Sigmoid colon (tissue), 7 donors: ENCODE measurements around the gene KCNAB2. TPM values are rescaled to one million over a fixed set of nuclear protein-coding genes. Genes with fewer than 3 reads are reported as not detected.
"Not testable (repeated sequence)": the region's sequence is repeated elsewhere in the genome, so short reads cannot be mapped to it uniquely, and the experiment has no call there.

Source experiments
- DNase-seq: peaks from one replicate; pipeline ENCODE4 v3.0.0-alpha.2; 2019
- H3K27ac ChIP-seq, 4 donors: fragments of 200-600 bp; sonication (generic); one replicate each; pipeline ENCODE4 v1.5.1; 2016 to 2019; ENCODE audit warnings: mild to moderate bottlenecking in 1 of 4
- H3K27me3 ChIP-seq, 3 donors: fragments of 200-600 bp; sonication (generic); one replicate each; pipeline ENCODE4 v1.5.1; 2019; ENCODE audit warnings: mild to moderate bottlenecking in 1 of 3
- H3K36me3 ChIP-seq, 4 donors: fragments of 200-600 bp; sonication (generic); one replicate each; pipeline ENCODE4 v1.5.1; 2016 to 2019
- H3K4me1 ChIP-seq, 4 donors: fragments of 200-600 bp; sonication (generic); one replicate each; pipeline ENCODE4 v1.5.1; 2017 to 2019
- H3K4me3 ChIP-seq, 4 donors: fragments of 200-600 bp; sonication (generic); one replicate each; pipeline ENCODE4 v1.5.1; 2017 to 2019; ENCODE audit warnings: mild to moderate bottlenecking in 2 of 4, moderate library complexity in 1 of 4
- H3K9me3 ChIP-seq, 4 donors: fragments of 200-600 bp in 3 of 4; sonication (generic) in 3 of 4; one replicate each; pipeline versions ENCODE4 v1.5.1 to v1.6.1; 2013 to 2019
- CTCF ChIP-seq, 4 experiments: fragments of 450-650 bp in 3 of 4; fragments of 200-600 bp in 1 of 4; IDR thresholded peaks; one replicate each; pipeline ENCODE4 v1.5.1; 2016 to 2019; ENCODE audit warnings: antibody characterized with exemption in 4 of 4, mild to moderate bottlenecking in 3 of 4, moderate library complexity in 2 of 4
- EP300 ChIP-seq, 4 donors: sonication (generic); formaldehyde crosslinking; IDR thresholded peaks; one replicate each; pipeline ENCODE4 v1.6.1; 2017; ENCODE audit warnings: antibody characterized with exemption in 4 of 4
- POLR2A ChIP-seq, 2 donors: fragments of 450-650 bp; IDR thresholded peaks; one replicate each; pipeline ENCODE4 v1.6.1; 2016; ENCODE audit warnings: antibody characterized with exemption in 2 of 2, mild to moderate bottlenecking in 2 of 2, moderate library complexity in 2 of 2
- POLR2AphosphoS5 ChIP-seq, 4 donors: sonication (generic); formaldehyde crosslinking; IDR thresholded peaks; one replicate each; pipeline ENCODE4 v1.6.1; 2017; ENCODE audit warnings: antibody characterized with exemption in 4 of 4
- WGBS, 2 donors: extraction: QIAGEN DNeasy Blood & Tissue Kit; methylation state at CpG; one replicate each; pipeline ENCODE4 v1.1.7; 2013; 5-methylcytosine and 5-hydroxymethylcytosine counted together
- intact Hi-C: fragments of 100-400 bp; cut with DNase I; formaldehyde crosslinking; loops from one replicate; pipeline ENCODE4 v1.15.1; 2023
- polyA plus RNA-seq, 3 donors: library from polyadenylated mRNA; stranded (reverse); fragments of 200-250 nt; gene quantifications; one replicate each; pipeline ENCODE4 v1.2.3, GENCODE V29; 2013
- total RNA-seq, 4 donors: library from RNA; depleted of rRNA; stranded (reverse); fragments of >200 nt; gene quantifications; one replicate each; pipeline ENCODE4 v1.1.0, GENCODE V29; 2016
- donor health status: healthy with polysubstance abuse.
- donor health status: Bipolar disorder and iron deficiency.
- donor health status: healthy.

The KCNAB2 gene
- total and polyA plus RNA-seq, 7 donors, result 3.0 to 23.5 (median 7.7) TPM

GRCh38 chr1:6072774-6073479, 27.2 kb downstream of the KCNAB2 start:
- H3K9me3 ChIP-seq, result no peaks in the 10 kb centered on the region

GRCh38 chr1:6073480-6074053, 27.9 kb downstream of the KCNAB2 start:
- peaks cover 0 to 6% (median 0%) of the 10 kb centered on the region in 4 donors for H3K36me3 ChIP-seq
- no peaks in the 10 kb centered on the region for H3K9me3 ChIP-seq
- H3K4me1 ChIP-seq, result no peaks in the 10 kb centered on the region
- TF ChIP-seq EP300 (IDR thresholded peaks at IDR 0.05) (no peak), POLR2A (IDR thresholded peaks at IDR 0.05) (no peak), POLR2AphosphoS5 (IDR thresholded peaks at IDR 0.05) (no peak), CTCF (IDR thresholded peaks at IDR 0.05) (no peak)
- DNase-seq, result no peak
- intact Hi-C loops, result no loop called here
- H3K27me3 ChIP-seq, result no peaks in the 10 kb centered on the region
- H3K4me3 ChIP-seq, result no peak overlapping the region
- H3K27ac ChIP-seq, result no peak overlapping the region
- WGBS, 2 donors, result 89 to 92% methylated on average over 15 of the region's 15 CpGs

More at GRCh38 chr1:6072774-6073479, 27.2 kb downstream of the KCNAB2 start:
- TF ChIP-seq EP300 (IDR thresholded peaks at IDR 0.05) (no peak), POLR2AphosphoS5 (IDR thresholded peaks at IDR 0.05) (no peak), POLR2A (IDR thresholded peaks at IDR 0.05) (no peak), CTCF (IDR thresholded peaks at IDR 0.05) (no peak)
- Histone ChIP-seq H3K27ac (no peak overlapping the region), H3K4me1 (no peaks in the 10 kb centered on the region), H3K36me3 (peaks cover 0 to 6% (median 0%) of the 10 kb centered on the region in 4 donors), H3K4me3 (no peak overlapping the region), H3K27me3 (no peaks in the 10 kb centered on the region)
- WGBS, 2 donors, result 77 to 86% methylated on average over 17 of the region's 17 CpGs
- DNase-seq, result no peak
- intact Hi-C loops, result no loop called here

- H3K27ac ChIP-seq, result no peak overlapping the region
- no peaks in the 10 kb centered on the region for H3K4me1 ChIP-seq
- TF ChIP-seq POLR2A (IDR thresholded peaks at IDR 0.05) (no peak), EP300 (IDR thresholded peaks at IDR 0.05) (no peak)
- H3K36me3 ChIP-seq, result peaks cover 0 to 6% (median 0%) of the 10 kb centered on the region in 4 donors
- 91 to 93% methylated on average over 21 of the region's 21 CpGs for WGBS, 2 donors
- H3K4me3 ChIP-seq, result no peak overlapping the region
- H3K27me3 ChIP-seq, result no peaks in the 10 kb centered on the region
- intact Hi-C loops, result no loop called here
- no peaks in the 10 kb centered on the region for H3K9me3 ChIP-seq
- DNase-seq, result no peak
Measured at GRCh38 chr1:6074192-6074901, 28.7 kb downstream of the KCNAB2 start.

- intact Hi-C loops, result no loop called here
Measured at GRCh38 chr1:6075748-6076147, 30.1 kb downstream of the KCNAB2 start.

GRCh38 chr1:6077061-6077460, 31.4 kb downstream of the KCNAB2 start:
- H3K27ac ChIP-seq, H3K27me3 ChIP-seq, intact Hi-C loops, H3K9me3 ChIP-seq, H3K36me3 ChIP-seq, DNase-seq, H3K4me3 ChIP-seq, H3K4me1 ChIP-seq: not testable (repeated sequence)
- WGBS, 2 donors, result 90 to 94% methylated on average over 8 of the region's 8 CpGs

More at GRCh38 chr1:6075748-6076147, 30.1 kb downstream of the KCNAB2 start:
- Histone ChIP-seq H3K9me3 (no peaks in the 10 kb centered on the region), H3K36me3 (peaks cover 0 to 6% (median 0%) of the 10 kb centered on the region in 4 donors), H3K4me3 (no peak overlapping the region), H3K27ac (no peak overlapping the region), H3K27me3 (no peaks in the 10 kb centered on the region), H3K4me1 (peaks cover 0 to 7% (median 5%) of the 10 kb centered on the region in 4 donors)
- no peak for DNase-seq
- no peak for TF ChIP-seq POLR2A (IDR thresholded peaks at IDR 0.05)
- no peak for TF ChIP-seq CTCF (IDR thresholded peaks at IDR 0.05)
- TF ChIP-seq POLR2AphosphoS5 (IDR thresholded peaks at IDR 0.05), result no peak
- 83 to 96% methylated on average over 3 of the region's 3 CpGs for WGBS, 2 donors
